GM23338 (cell line): ENCODE results near the gene PID1. TPM values are rescaled to one million over a fixed set of nuclear protein-coding genes. Genes with fewer than 3 reads are reported as not detected.

Source experiments
- ATAC-seq: fragments of 200-7000 bp; cut with Tn5 transposase; 3 replicates; pipeline ENCODE4 v1.9.1; 2020
- DNase-seq: peaks from one replicate; pipeline ENCODE4 v3.0.0-alpha.2; 2015; ENCODE audit warnings: low spot score
- H2AFZ ChIP-seq: fragments of 200-600 bp; sonication (generic); 2 replicates; pipeline ENCODE4 v1.8.0; 2016; ENCODE audit warnings: antibody characterized with exemption, mild to moderate bottlenecking, moderate library complexity
- H3F3A ChIP-seq: fragments of 200-600 bp; sonication (generic); replicated peaks from 2 replicates; pipeline ENCODE4 v1.8.0; 2017; ENCODE audit warnings: antibody characterized with exemption, mixed run types, low read depth
- H3K27ac ChIP-seq: fragments of 200-600 bp; sonication (generic); 2 replicates; pipeline ENCODE4 v1.6.1; 2016; ENCODE audit warnings: low read depth
- H3K27me3 ChIP-seq: fragments of 200-600 bp; sonication (generic); 2 replicates; pipeline ENCODE4 v1.8.0; 2016; ENCODE audit warnings: mild to moderate bottlenecking, mixed run types, moderate library complexity; ENCODE audit not compliant: insufficient read depth
- H3K36me3 ChIP-seq: fragments of 200-600 bp; sonication (generic); 2 replicates; pipeline ENCODE4 v1.8.0; 2016; ENCODE audit warnings: mild to moderate bottlenecking; ENCODE audit not compliant: insufficient read depth
- H3K4me1 ChIP-seq: fragments of 200-600 bp; sonication (generic); 2 replicates; pipeline ENCODE4 v1.8.0; 2016; ENCODE audit warnings: mild to moderate bottlenecking, moderate library complexity; ENCODE audit not compliant: insufficient read depth
- H3K4me2 ChIP-seq: fragments of 200-600 bp; sonication (generic); 2 replicates; pipeline ENCODE4 v1.7.1; 2017; ENCODE audit warnings: mixed run types
- H3K4me3 ChIP-seq: fragments of 200-600 bp; sonication (generic); 2 replicates; pipeline ENCODE4 v1.6.1; 2016; ENCODE audit warnings: mixed run types
- H3K79me2 ChIP-seq: fragments of 200-600 bp; sonication (generic); replicated peaks from 2 replicates; pipeline ENCODE4 v1.8.0; 2017; ENCODE audit warnings: mild to moderate bottlenecking; ENCODE audit not compliant: insufficient read depth
- H3K9me2 ChIP-seq: fragments of 200-600 bp; sonication (generic); 2 replicates; pipeline ENCODE4 v1.8.0; 2017; ENCODE audit not compliant: insufficient read depth
- H4K20me1 ChIP-seq: fragments of 200-600 bp; sonication (generic); replicated peaks from 2 replicates; pipeline ENCODE4 v1.8.0; 2017; ENCODE audit warnings: mild to moderate bottlenecking; ENCODE audit not compliant: insufficient read depth
- H3K27ac Mint-ChIP-seq: 2 replicates; pipeline ENCODE4 v1.8.0; 2020; ENCODE audit warnings: inconsistent platforms, mild to moderate bottlenecking, moderate library complexity, mixed read lengths
- H3K27me3 Mint-ChIP-seq: 3 replicates; pipeline ENCODE4 v1.8.0; 2022; ENCODE audit warnings: low read depth, mild to moderate bottlenecking, moderate library complexity, mixed read lengths, inconsistent platforms; ENCODE audit not compliant: insufficient read depth, poor library complexity
- H3K36me3 Mint-ChIP-seq: 3 replicates; pipeline ENCODE4 v1.8.0; 2021; ENCODE audit warnings: low read depth, mild to moderate bottlenecking, inconsistent platforms, moderate library complexity, mixed read lengths
- H3K4me1 Mint-ChIP-seq: 3 replicates; pipeline ENCODE4 v1.8.0; 2020; ENCODE audit warnings: mild to moderate bottlenecking, inconsistent platforms, mixed read lengths
- H3K4me3 Mint-ChIP-seq: 3 replicates; pipeline ENCODE4 v1.8.0; 2021; ENCODE audit warnings: moderate library complexity, mild to moderate bottlenecking, inconsistent platforms, mixed read lengths
- H3K9me3 Mint-ChIP-seq: 3 replicates; pipeline ENCODE4 v1.8.0; 2020; ENCODE audit warnings: moderate library complexity, mild to moderate bottlenecking, inconsistent platforms, mixed read lengths
- CREB1 ChIP-seq: fragments of 250-450 bp; sonication (Bioruptor Pico); IDR thresholded peaks from 2 replicates; pipeline ENCODE4 v1.5.0; 2020; ENCODE audit warnings: low read depth, mild to moderate bottlenecking, moderate library complexity
- CTCF ChIP-seq, 2 experiments: fragments of 200-600 bp in 1 of 2; sonication (generic) in 1 of 2; conservative IDR thresholded peaks; 2 replicates each; pipeline versions ENCODE4 v1.5.1 to v1.6.1; 2016 to 2017; ENCODE audit warnings: antibody characterized with exemption in 2 of 2, low read depth in 2 of 2, mild to moderate bottlenecking in 2 of 2, moderate library complexity in 1 of 2
- ETS1 ChIP-seq: IDR thresholded peaks from 2 replicates; pipeline ENCODE4 v1.6.1; 2016; ENCODE audit warnings: antibody characterized with exemption
- EZH2 ChIP-seq: fragments of 200-600 bp; sonication (generic); IDR thresholded peaks from one replicate; pipeline ENCODE4 v1.8.0; 2017; ENCODE audit warnings: antibody characterized with exemption, mild to moderate bottlenecking, low read depth; ENCODE audit not compliant: unreplicated experiment
- EZH2phosphoT487 ChIP-seq: fragments of 200-600 bp; sonication (generic); IDR thresholded peaks from one replicate; pipeline ENCODE4 v1.8.1; 2018; ENCODE audit warnings: antibody characterized with exemption; ENCODE audit not compliant: unreplicated experiment
- JUNB ChIP-seq: IDR thresholded peaks from one replicate; pipeline ENCODE4 v1.6.1; 2016; ENCODE audit warnings: antibody characterized with exemption; ENCODE audit not compliant: unreplicated experiment
- NANOG ChIP-seq: IDR thresholded peaks from 2 replicates; pipeline ENCODE4 v1.6.1; 2016; ENCODE audit warnings: antibody characterized with exemption, borderline replicate concordance
- POLR2AphosphoS5 ChIP-seq: IDR thresholded peaks from 2 replicates; pipeline ENCODE4 v1.6.1; 2016; ENCODE audit warnings: antibody characterized with exemption, low read depth
- REST ChIP-seq: IDR thresholded peaks from one replicate; pipeline ENCODE4 v1.6.1; 2018; ENCODE audit warnings: antibody characterized with exemption; ENCODE audit not compliant: unreplicated experiment
- STAT1 ChIP-seq: IDR thresholded peaks from one replicate; pipeline ENCODE4 v1.6.1; 2016; ENCODE audit warnings: antibody characterized with exemption; ENCODE audit not compliant: unreplicated experiment
- ZNF114 ChIP-seq: fragments of 250-450 bp; sonication (Bioruptor Pico); IDR thresholded peaks from 2 replicates; pipeline ENCODE4 v1.5.0; 2020; ENCODE audit warnings: mild to moderate bottlenecking, moderate library complexity
- ZNF331 ChIP-seq: fragments of 250-450 bp; sonication (Bioruptor Pico); IDR thresholded peaks from 2 replicates; pipeline ENCODE4 v1.5.0; 2020; ENCODE audit warnings: low read depth, mild to moderate bottlenecking, moderate library complexity
- ZNF462 ChIP-seq: fragments of 250-450 bp; sonication (Bioruptor Pico); IDR thresholded peaks from 2 replicates; pipeline ENCODE4 v1.5.0; 2020; ENCODE audit warnings: mild to moderate bottlenecking, moderate library complexity
- polyA plus RNA-seq: library from polyadenylated mRNA; unstranded; fragments of >200 nt; fragmentation: Nextera tagmentation; extraction: Ambion mirVana; gene quantifications from 2 replicates; pipeline ENCODE4 v1.2.1, GENCODE V29; 2016
- total RNA-seq: library from RNA; depleted of rRNA; stranded (reverse); fragments of >200 nt; shearing (Covaris generic); gene quantifications from 2 replicates; pipeline ENCODE4 v1.2.3, GENCODE V29; 2014

Gene PID1
- total and polyA plus RNA-seq, 2 experiments from 2014 or later = 1.7 to 2.4 TPM

- Histone ChIP-seq H3K9me2 (no peaks in the 10 kb centered on the region), H3K27me3 (no peaks in the 10 kb centered on the region), H3K79me2 (no peaks in the 10 kb centered on the region), H3K27ac (no peak overlapping the region), H3F3A (no peaks in the 10 kb centered on the region), H2AFZ (no peak overlapping the region), H3K4me3 (no peak overlapping the region), H3K4me1 (no peaks in the 10 kb centered on the region), H4K20me1 (no peaks in the 10 kb centered on the region), H3K36me3 (no peaks in the 10 kb centered on the region), H3K4me2 (no peak overlapping the region)
- no peaks in the 10 kb centered on the region for H3K27me3 Mint-ChIP-seq
- H3K4me1 Mint-ChIP-seq = no peaks in the 10 kb centered on the region
- DNase-seq (no peak), ATAC-seq (no peak)
- H3K36me3 Mint-ChIP-seq = no peaks in the 10 kb centered on the region; the same call in 2 of the 3 replicates
- H3K27ac Mint-ChIP-seq = no peak overlapping the region
- no peak overlapping the region for H3K4me3 Mint-ChIP-seq
- peaks cover 2% of the 10 kb centered on the region; the same call in 1 of the 3 replicates for H3K9me3 Mint-ChIP-seq
- TF ChIP-seq NANOG (no peak), EZH2phosphoT487 (no peak), CREB1 (CRISPR knock-in tag) (no peak), REST (no peak), STAT1 (no peak), ZNF462 (CRISPR knock-in tag) (no peak), ZNF331 (CRISPR knock-in tag) (no peak), EZH2 (no peak), ETS1 (no peak), CTCF (conservative IDR thresholded peaks at IDR 0.05; ENCODE audit: low read depth in 2 of 2) (no peak), JUNB (no peak), POLR2AphosphoS5 (no peak), ZNF114 (CRISPR knock-in tag) (no peak)
Measured at GRCh38 chr2:229137639-229138038, 133.4 kb downstream of the PID1 start.
